H9 (cell line): Measurements from ENCODE around the gene DOCK7. TPM values are rescaled to one million over a fixed set of nuclear protein-coding genes. Genes with fewer than 3 reads are reported as not detected.

Source experiments
- DNase-seq: peaks from one replicate; pipeline ENCODE4 v3.0.0-alpha.2; 2017
- H2AFZ ChIP-seq: one replicate; pipeline ENCODE4 v1.6.1; 2013; ENCODE audit warnings: mild to moderate bottlenecking, low read length, control low read depth, moderate library complexity
- H2AK5ac ChIP-seq: 2 replicates; pipeline ENCODE4 v1.6.1; 2013; ENCODE audit warnings: low read length, control low read depth, mixed read lengths; ENCODE audit not compliant: insufficient read length
- H2BK120ac ChIP-seq: one replicate; pipeline ENCODE4 v1.6.1; 2013; ENCODE audit warnings: low read depth, mild to moderate bottlenecking, low read length, control low read depth, inconsistent platforms; ENCODE audit not compliant: poor library complexity, severe bottlenecking
- H2BK12ac ChIP-seq: 2 replicates; pipeline ENCODE4 v1.6.1; 2013; ENCODE audit warnings: low read length, control low read depth, mixed read lengths, low read depth; ENCODE audit not compliant: insufficient read length
- H2BK15ac ChIP-seq: 2 replicates; pipeline ENCODE4 v1.6.1; 2013; ENCODE audit warnings: low read depth, low read length, control low read depth
- H2BK20ac ChIP-seq: one replicate; pipeline ENCODE4 v1.6.1; 2013; ENCODE audit warnings: low read depth, mild to moderate bottlenecking, low read length, control low read depth, inconsistent platforms; ENCODE audit not compliant: poor library complexity, severe bottlenecking
- H2BK5ac ChIP-seq: 2 replicates; pipeline ENCODE4 v1.6.1; 2013; ENCODE audit warnings: low read length, control low read depth, mixed read lengths; ENCODE audit not compliant: insufficient read length
- H3K14ac ChIP-seq: 2 replicates; pipeline ENCODE4 v1.6.1; 2013; ENCODE audit warnings: low read length, control low read depth; ENCODE audit not compliant: insufficient read depth
- H3K18ac ChIP-seq: 2 replicates; pipeline ENCODE4 v1.6.1; 2013; ENCODE audit warnings: low read depth, mild to moderate bottlenecking, mixed read lengths, low read length, control low read depth; ENCODE audit not compliant: insufficient read length
- H3K23ac ChIP-seq: 2 replicates; pipeline ENCODE4 v1.6.1; 2013; ENCODE audit warnings: low read length, control low read depth, mixed read lengths, low read depth; ENCODE audit not compliant: insufficient read length
- H3K23me2 ChIP-seq: 2 replicates; pipeline ENCODE4 v1.6.1; 2013; ENCODE audit warnings: low read depth, mild to moderate bottlenecking, mixed read lengths, low read length, control low read depth; ENCODE audit not compliant: insufficient read length, poor library complexity, severe bottlenecking
- H3K27ac ChIP-seq: 2 replicates; pipeline ENCODE4 v1.5.1; 2013; ENCODE audit warnings: low read length, control low read depth, mixed read lengths, low read depth; ENCODE audit not compliant: insufficient read length
- H3K27me3 ChIP-seq: 2 replicates; pipeline ENCODE4 v1.6.1; 2013; ENCODE audit warnings: low read length, control low read depth, inconsistent platforms; ENCODE audit not compliant: insufficient read depth
- H3K4ac ChIP-seq: 2 replicates; pipeline ENCODE4 v1.6.1; 2013; ENCODE audit warnings: low read depth, mild to moderate bottlenecking, control low read depth, inconsistent platforms, low read length, moderate library complexity
- H3K4me1 ChIP-seq: 2 replicates; pipeline ENCODE4 v1.6.1; 2013; ENCODE audit warnings: low read length, control low read depth, inconsistent platforms; ENCODE audit not compliant: insufficient read depth
- H3K4me2 ChIP-seq: 2 replicates; pipeline ENCODE4 v1.6.1; 2013; ENCODE audit warnings: low read length, control low read depth, mixed read lengths; ENCODE audit not compliant: insufficient read length, insufficient read depth
- H3K56ac ChIP-seq: 2 replicates; pipeline ENCODE4 v1.6.1; 2013; ENCODE audit warnings: low read depth, mild to moderate bottlenecking, mixed read lengths, low read length, control low read depth; ENCODE audit not compliant: insufficient read length
- H3K79me1 ChIP-seq: 2 replicates; pipeline ENCODE4 v1.6.1; 2013; ENCODE audit warnings: low read depth, mild to moderate bottlenecking, moderate library complexity, low read length, control low read depth, inconsistent platforms; ENCODE audit not compliant: insufficient read depth, poor library complexity, severe bottlenecking
- H3K79me2 ChIP-seq: 2 replicates; pipeline ENCODE4 v1.6.1; 2013; ENCODE audit warnings: low read length, control low read depth, inconsistent platforms; ENCODE audit not compliant: insufficient read depth
- H3K9ac ChIP-seq: 2 replicates; pipeline ENCODE4 v1.6.1; 2013; ENCODE audit warnings: low read length, control low read depth, mixed read lengths; ENCODE audit not compliant: insufficient read length; ENCODE audit errors: extremely low read depth
- H3K9me3 ChIP-seq: one replicate; pipeline ENCODE4 v1.6.1; 2013; ENCODE audit warnings: low read depth, low read length, inconsistent platforms; ENCODE audit not compliant: control insufficient read depth
- H3T11ph ChIP-seq: one replicate; pipeline ENCODE4 v1.6.1; 2013; ENCODE audit warnings: mild to moderate bottlenecking, low read length, control low read depth, inconsistent platforms
- H4K20me1 ChIP-seq: one replicate; pipeline ENCODE4 v1.6.1; 2013; ENCODE audit not compliant: control insufficient read depth, insufficient read length, insufficient read depth
- H4K5ac ChIP-seq: 2 replicates; pipeline ENCODE4 v1.6.1; 2013; ENCODE audit warnings: low read depth, mild to moderate bottlenecking, mixed read lengths, low read length, control low read depth; ENCODE audit not compliant: insufficient read length
- H4K8ac ChIP-seq: replicated peaks from 2 replicates; pipeline ENCODE4 v1.6.1; 2013; ENCODE audit warnings: low read length, control low read depth, mixed read lengths, low read depth; ENCODE audit not compliant: insufficient read length
- H4K91ac ChIP-seq: 2 replicates; pipeline ENCODE4 v1.6.1; 2013; ENCODE audit warnings: low read depth, mild to moderate bottlenecking, moderate library complexity, mixed read lengths, low read length, control low read depth; ENCODE audit not compliant: insufficient read length
- H3K27ac Mint-ChIP-seq, 3 experiments: 2 replicates in 2 of 3; 3 replicates in 1 of 3; pipeline ENCODE4 v1.8.0; 2020 to 2021; ENCODE audit warnings: mixed read lengths in 3 of 3, mild to moderate bottlenecking in 1 of 3, moderate library complexity in 1 of 3
- H3K27me3 Mint-ChIP-seq: 2 replicates; pipeline ENCODE4 v1.8.0; 2021; ENCODE audit warnings: low read depth, mild to moderate bottlenecking, moderate library complexity, mixed read lengths
- H3K36me3 Mint-ChIP-seq, 3 experiments: 2 replicates in 2 of 3; 3 replicates in 1 of 3; pipeline ENCODE4 v1.8.0; 2020 to 2021; ENCODE audit warnings: low read depth in 3 of 3, mixed read lengths in 3 of 3; ENCODE audit not compliant: insufficient read depth in 1 of 3
- H3K4me1 Mint-ChIP-seq, 2 experiments: 2 replicates each; pipeline ENCODE4 v1.8.0; 2020; ENCODE audit warnings: mixed read lengths in 2 of 2
- H3K4me3 Mint-ChIP-seq, 2 experiments: 2 replicates in 1 of 2; 3 replicates in 1 of 2; pipeline ENCODE4 v1.8.0; 2020 to 2021; ENCODE audit warnings: mild to moderate bottlenecking in 2 of 2, mixed read lengths in 2 of 2, moderate library complexity in 1 of 2
- H3K9me3 Mint-ChIP-seq, 2 experiments: 2 replicates in 1 of 2; 3 replicates in 1 of 2; pipeline ENCODE4 v1.8.0; 2020; ENCODE audit warnings: mild to moderate bottlenecking in 2 of 2, mixed read lengths in 2 of 2, moderate library complexity in 1 of 2
- WGBS: extraction: QIAGEN DNeasy Blood & Tissue Kit; methylation state at CpG from one replicate; pipeline ENCODE4 v1.1.7; 2013; ENCODE audit warnings: missing lambda C conversion rate, low lambda C conversion rate, mixed read lengths; ENCODE audit not compliant: insufficient read length; ENCODE audit errors: extremely low coverage; 5-methylcytosine and 5-hydroxymethylcytosine counted together
- total RNA-seq: library from RNA; stranded (reverse); gene quantifications from 2 replicates; pipeline ENCODE4 v1.2.1, GENCODE V29; 2021
- TF ChIP-seq, protein P1 (sequence below): fragments of 200-600 bp; sonication (generic); conservative IDR thresholded peaks from 3 replicates; pipeline ENCODE4 v1.8.0; 2021; ENCODE audit warnings: antibody characterized with exemption, mild to moderate bottlenecking

The DOCK7 gene
- total RNA-seq, 1 experiment from 2014 or later, result 36.8 TPM

DNA sequence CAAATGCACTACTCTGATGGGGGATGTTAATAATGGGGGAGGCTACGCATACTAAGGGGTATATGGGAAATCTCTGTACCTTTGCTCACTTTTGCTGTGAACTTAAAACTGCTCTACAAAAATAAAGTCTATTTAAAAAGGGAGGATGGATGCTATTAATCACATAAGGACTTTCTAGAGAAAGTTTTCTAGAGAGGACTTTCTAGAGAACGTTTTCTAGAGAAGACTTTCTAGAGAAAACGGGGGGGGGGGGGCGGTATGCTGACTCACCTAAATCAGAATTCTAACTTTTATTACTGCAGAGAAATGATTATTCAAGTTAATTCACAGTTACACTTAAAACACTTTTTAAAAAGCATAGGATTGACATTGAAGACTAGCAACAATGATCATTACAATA, 175.2 kb downstream of the DOCK7 start:
- Histone ChIP-seq H4K20me1 (no peaks in the 10 kb centered on the region), H2BK120ac (no peak overlapping the region), H2BK20ac (no peak overlapping the region), H3K27ac (no peak overlapping the region), H4K5ac (no peak overlapping the region), H2BK5ac (no peak overlapping the region), H3K56ac (no peak overlapping the region), H2BK15ac (no peak overlapping the region), H4K91ac (no peak overlapping the region), H3K4me1 (no peaks in the 10 kb centered on the region), H3K4me2 (no peak overlapping the region), H3K23ac (no peak overlapping the region), H3K79me2 (no peaks in the 10 kb centered on the region), H3K4ac (no peak overlapping the region), H2AFZ (no peak overlapping the region), H3K27me3 (no peaks in the 10 kb centered on the region), H3K23me2 (no peaks in the 10 kb centered on the region), H3K9me3 (no peaks in the 10 kb centered on the region), H3K79me1 (no peaks in the 10 kb centered on the region), H3T11ph (no peak overlapping the region), H3K18ac (no peak overlapping the region), H3K14ac (no peak overlapping the region), H3K9ac (no peak overlapping the region), H4K8ac (no peak overlapping the region), H2AK5ac (no peak overlapping the region), H2BK12ac (no peak overlapping the region)
- H3K4me3 Mint-ChIP-seq, result no peak overlapping the region
- H3K36me3 Mint-ChIP-seq, result peaks cover 0 to 9% (median 2%) of the 10 kb centered on the region in 3 experiments; a peak in 1 of 7 replicates
- no peak for DNase-seq
- H3K4me1 Mint-ChIP-seq, result no peaks in the 10 kb centered on the region
- no peaks in the 10 kb centered on the region for H3K9me3 Mint-ChIP-seq
- WGBS, result no CpG with 5 or more reads among the region's 4 CpGs
- H3K27me3 Mint-ChIP-seq, result no peaks in the 10 kb centered on the region
- peak overlapping the region in 1 of 3 experiments; percentile 30; a peak in 1 of 7 replicates for H3K27ac Mint-ChIP-seq
- TF ChIP-seq, protein P1, sequence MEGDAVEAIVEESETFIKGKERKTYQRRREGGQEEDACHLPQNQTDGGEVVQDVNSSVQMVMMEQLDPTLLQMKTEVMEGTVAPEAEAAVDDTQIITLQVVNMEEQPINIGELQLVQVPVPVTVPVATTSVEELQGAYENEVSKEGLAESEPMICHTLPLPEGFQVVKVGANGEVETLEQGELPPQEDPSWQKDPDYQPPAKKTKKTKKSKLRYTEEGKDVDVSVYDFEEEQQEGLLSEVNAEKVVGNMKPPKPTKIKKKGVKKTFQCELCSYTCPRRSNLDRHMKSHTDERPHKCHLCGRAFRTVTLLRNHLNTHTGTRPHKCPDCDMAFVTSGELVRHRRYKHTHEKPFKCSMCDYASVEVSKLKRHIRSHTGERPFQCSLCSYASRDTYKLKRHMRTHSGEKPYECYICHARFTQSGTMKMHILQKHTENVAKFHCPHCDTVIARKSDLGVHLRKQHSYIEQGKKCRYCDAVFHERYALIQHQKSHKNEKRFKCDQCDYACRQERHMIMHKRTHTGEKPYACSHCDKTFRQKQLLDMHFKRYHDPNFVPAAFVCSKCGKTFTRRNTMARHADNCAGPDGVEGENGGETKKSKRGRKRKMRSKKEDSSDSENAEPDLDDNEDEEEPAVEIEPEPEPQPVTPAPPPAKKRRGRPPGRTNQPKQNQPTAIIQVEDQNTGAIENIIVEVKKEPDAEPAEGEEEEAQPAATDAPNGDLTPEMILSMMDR, result no peak
